Measurements from ENCODE around the gene SH3PXD2B. TPM values are rescaled to one million over a fixed set of nuclear protein-coding genes. Genes with fewer than 3 reads are reported as not detected.

Gene SH3PXD2B
- total and polyA plus RNA-seq, 10 donors: 2.0 to 31.8 (median 9.9) TPM

- intact Hi-C loops (cut with DNase I; ENCODE audit: low total_unique reads): no loop called here
- WGBS, 5 donors: 86 to 98% (median 94%) methylated on average over 5 of the region's 5 CpGs
- TF ChIP-seq POLR2A (IDR thresholded peaks at IDR 0.05): no peak
- TF ChIP-seq POLR2AphosphoS5 (IDR thresholded peaks at IDR 0.05): no peak
- no peak for TF ChIP-seq CTCF (IDR thresholded peaks at IDR 0.05 in 8 of 11, conservative IDR thresholded peaks at IDR 0.05 in 3 of 11)
- no peaks in the 10 kb centered on the region for H3K9me3 ChIP-seq
- no peak overlapping the region for H3K27ac ChIP-seq
- DNase-seq: no peak
- H3K4me1 ChIP-seq: peaks cover 0 to 25% (median 1%) of the 10 kb centered on the region in 6 donors
- H3K27me3 ChIP-seq (replicated peaks in 1 of 7): peaks cover 0 to 27% (median 0%) of the 10 kb centered on the region in 7 donors
- no peaks in the 10 kb centered on the region for H3K36me3 ChIP-seq
- H3K4me3 ChIP-seq: no peak overlapping the region
These were observed 27.1 kb downstream of the SH3PXD2B start for GRCh38 chr5:172427202-172427601.

DNA sequence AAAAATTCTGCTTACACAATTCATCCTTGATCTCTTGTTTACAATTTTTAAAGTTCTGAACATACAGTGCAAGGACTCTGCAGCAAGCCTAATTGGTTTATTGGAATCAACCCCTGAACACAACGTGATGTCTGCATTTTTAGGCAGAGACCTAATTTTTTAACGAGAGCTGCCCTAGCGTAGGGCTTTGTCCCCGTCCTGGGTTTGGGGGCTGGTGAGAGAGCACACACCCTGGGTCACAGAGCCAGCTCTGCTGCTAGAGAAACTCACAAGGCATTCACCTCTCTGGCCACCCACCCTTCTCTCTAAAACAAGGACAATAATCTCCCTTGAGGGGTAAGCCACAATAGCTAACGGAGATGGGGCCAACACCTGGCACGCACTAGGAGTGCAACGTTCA, 28.2 kb downstream of the SH3PXD2B start:
- Histone ChIP-seq H3K4me1 (peaks cover 0 to 30% (median 1%) of the 10 kb centered on the region in 6 donors), H3K27me3 (replicated peaks in 1 of 7) (peaks cover 0 to 27% (median 0%) of the 10 kb centered on the region in 7 donors), H3K36me3 (no peaks in the 10 kb centered on the region), H3K27ac (no peak overlapping the region), H3K4me3 (no peak overlapping the region), H3K9me3 (no peaks in the 10 kb centered on the region)
- intact Hi-C loops (cut with DNase I; ENCODE audit: low total_unique reads): no loop called here
- no peak for DNase-seq
- TF ChIP-seq CTCF (IDR thresholded peaks at IDR 0.05 in 8 of 11, conservative IDR thresholded peaks at IDR 0.05 in 3 of 11) (no peak), POLR2AphosphoS5 (IDR thresholded peaks at IDR 0.05) (no peak), POLR2A (IDR thresholded peaks at IDR 0.05) (no peak)
- 80 to 94% (median 86%) methylated on average over 7 of the region's 7 CpGs for WGBS, 5 donors

- H3K9me3 ChIP-seq: no peaks in the 10 kb centered on the region
- H3K36me3 ChIP-seq: no peaks in the 10 kb centered on the region
- no peak overlapping the region for H3K27ac ChIP-seq
- DNase-seq: no peak
- no peak overlapping the region for H3K4me3 ChIP-seq
- H3K27me3 ChIP-seq (replicated peaks in 1 of 7): peaks cover 0 to 27% (median 0%) of the 10 kb centered on the region in 7 donors
- TF ChIP-seq POLR2AphosphoS5 (IDR thresholded peaks at IDR 0.05) (no peak), POLR2A (IDR thresholded peaks at IDR 0.05) (no peak), CTCF (IDR thresholded peaks at IDR 0.05 in 8 of 11, conservative IDR thresholded peaks at IDR 0.05 in 3 of 11) (no peak)
- intact Hi-C loops (cut with DNase I; ENCODE audit: low total_unique reads): no loop called here
- 74 to 87% (median 82%) methylated on average over 12 of the region's 12 CpGs for WGBS, 5 donors
- H3K4me1 ChIP-seq: peaks cover 0 to 35% (median 4%) of the 10 kb centered on the region in 6 donors
These were observed 28.9 kb downstream of the SH3PXD2B start for GRCh38 chr5:172425402-172425801.

DNA sequence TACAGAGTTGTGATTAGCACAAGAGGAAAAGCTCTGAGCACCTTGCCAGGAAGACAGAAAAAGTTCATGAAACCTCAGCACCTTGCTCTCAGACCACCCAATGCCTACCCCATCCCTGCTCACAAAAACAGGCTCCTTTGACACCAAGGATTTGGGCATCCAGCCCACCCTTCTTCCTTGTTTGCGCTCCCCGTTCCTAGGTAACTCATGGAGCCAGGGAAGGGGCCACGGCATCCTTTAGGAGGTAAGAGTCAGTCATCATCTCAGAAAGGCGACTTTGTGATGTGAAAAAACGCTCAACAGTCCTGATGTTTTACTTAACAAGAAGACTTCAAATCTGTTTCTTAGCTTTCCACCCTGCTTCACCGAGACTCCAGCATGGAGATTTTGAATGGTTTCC, 29.5 kb downstream of the SH3PXD2B start:
- H3K4me3 ChIP-seq: no peak overlapping the region
- H3K4me1 ChIP-seq: peaks cover 0 to 35% (median 9%) of the 10 kb centered on the region in 6 donors
- no peaks in the 10 kb centered on the region for H3K9me3 ChIP-seq
- TF ChIP-seq CTCF (IDR thresholded peaks at IDR 0.05 in 8 of 11, conservative IDR thresholded peaks at IDR 0.05 in 3 of 11): no peak
- TF ChIP-seq POLR2A (IDR thresholded peaks at IDR 0.05): no peak
- no peak for TF ChIP-seq POLR2AphosphoS5 (IDR thresholded peaks at IDR 0.05)
- no peak for DNase-seq
- H3K27ac ChIP-seq: no peak overlapping the region
- peaks cover 0 to 27% (median 0%) of the 10 kb centered on the region in 7 donors for H3K27me3 ChIP-seq (replicated peaks in 1 of 7)
- 76 to 91% (median 86%) methylated on average over 6 of the region's 6 CpGs for WGBS, 5 donors
- H3K36me3 ChIP-seq: no peaks in the 10 kb centered on the region
- intact Hi-C loops (cut with DNase I; ENCODE audit: low total_unique reads): no loop called here
